HepG2 (cell line): ENCODE measurements around the gene RASSF8.

Source experiments
- CEBPB ChIP-seq: IDR thresholded peaks from 2 replicates; pipeline ENCODE4 v1.6.1; 2011; ENCODE audit warnings: low read depth, low read length, improper control_type of control experiment, borderline replicate concordance
- CENPT ChIP-seq: sonication (generic); formaldehyde crosslinking; IDR thresholded peaks from 2 replicates; pipeline ENCODE4 v1.8.0; 2022; ENCODE audit warnings: low read depth, mild to moderate bottlenecking, moderate library complexity, missing genetic modification reagents
- CREB1 ChIP-seq, 2 experiments: fragments of 450-650 bp in 1 of 2; IDR thresholded peaks; 2 replicates each; pipeline ENCODE4 v1.6.1; 2016 to 2017; ENCODE audit warnings: control low read depth in 1 of 2, mild to moderate bottlenecking in 1 of 2, missing compliant biosample characterization in 1 of 2, missing genetic modification characterization in 1 of 2
- FOXJ3 ChIP-seq: sonication (generic); formaldehyde crosslinking; IDR thresholded peaks from 2 replicates; pipeline ENCODE4 v1.4.0; 2020; ENCODE audit warnings: missing genetic modification reagents, mild to moderate bottlenecking, borderline replicate concordance
- HNF4A ChIP-seq: sonication (generic); formaldehyde crosslinking; IDR thresholded peaks from 2 replicates; pipeline ENCODE4 v1.4.0; 2020; ENCODE audit warnings: missing genetic modification reagents
- HNF4G ChIP-seq, 2 experiments: sonication (generic) in 1 of 2; formaldehyde crosslinking in 1 of 2; IDR thresholded peaks; 2 replicates each; pipeline versions ENCODE4 v1.4.0 to v1.6.1; 2011 to 2020; ENCODE audit warnings: borderline replicate concordance in 2 of 2, low read depth in 2 of 2, mild to moderate bottlenecking in 2 of 2, low read length in 1 of 2, missing genetic modification reagents in 1 of 2, moderate library complexity in 1 of 2
- JARID2 ChIP-seq: sonication (generic); formaldehyde crosslinking; IDR thresholded peaks from 2 replicates; pipeline ENCODE4 v1.8.1; 2023; ENCODE audit warnings: missing genetic modification reagents, inconsistent platforms; ENCODE audit not compliant: insufficient replicate concordance
- MAF1 ChIP-seq: sonication (generic); formaldehyde crosslinking; IDR thresholded peaks from 2 replicates; pipeline ENCODE4 v1.5.0; 2020; ENCODE audit warnings: missing genetic modification reagents, borderline replicate concordance
- MAX ChIP-seq: IDR thresholded peaks from 2 replicates; pipeline ENCODE4 v1.6.1; 2012; ENCODE audit warnings: inconsistent platforms
- MEF2D ChIP-seq: sonication (generic); formaldehyde crosslinking; IDR thresholded peaks from 2 replicates; pipeline ENCODE4 v1.5.1; 2020; ENCODE audit warnings: mild to moderate bottlenecking, missing genetic modification reagents
- POLR2A ChIP-seq, 2 experiments: IDR thresholded peaks; 2 replicates each; pipeline ENCODE4 v1.6.1; 2011; ENCODE audit warnings: low read depth in 2 of 2, low read length in 2 of 2, mild to moderate bottlenecking in 1 of 2, moderate library complexity in 1 of 2; ENCODE audit not compliant: insufficient read depth in 1 of 2
- ZNF704 ChIP-seq: sonication (generic); formaldehyde crosslinking; IDR thresholded peaks from 2 replicates; pipeline ENCODE4 v1.8.1; 2023; ENCODE audit warnings: mild to moderate bottlenecking, inconsistent platforms, moderate library complexity, missing genetic modification reagents, borderline replicate concordance
- TF ChIP-seq, protein P1 (sequence below): sonication (generic); formaldehyde crosslinking; IDR thresholded peaks from 2 replicates; pipeline ENCODE4 v1.5.0; 2020; ENCODE audit warnings: mild to moderate bottlenecking, missing genetic modification reagents, moderate library complexity

- TF ChIP-seq ZNF704 (no peak), CEBPB (no peak), MAF1 (CRISPR knock-in tag) (no peak), HNF4G (IDR thresholded peaks at IDR 0.05; ENCODE audit: borderline replicate concordance, low read depth, low read length) (no peak), HNF4G (CRISPR knock-in tag; IDR thresholded peaks at IDR 0.05; ENCODE audit: borderline replicate concordance, low read depth) (no peak), MAX (no peak), FOXJ3 (CRISPR knock-in tag) (no peak), JARID2 (CRISPR knock-in tag) (no peak), HNF4A (CRISPR knock-in tag) (no peak), POLR2A (IDR thresholded peaks at IDR 0.05; ENCODE audit: insufficient read depth in 1 of 2, low read depth in 2 of 2, low read length in 2 of 2) (no peak), MEF2D (CRISPR knock-in tag) (no peak), CREB1 (IDR thresholded peaks at IDR 0.05) (no peak), CREB1 (CRISPR knock-in tag; IDR thresholded peaks at IDR 0.05) (no peak), CENPT (CRISPR knock-in tag) (no peak)
- TF ChIP-seq, protein P1, sequence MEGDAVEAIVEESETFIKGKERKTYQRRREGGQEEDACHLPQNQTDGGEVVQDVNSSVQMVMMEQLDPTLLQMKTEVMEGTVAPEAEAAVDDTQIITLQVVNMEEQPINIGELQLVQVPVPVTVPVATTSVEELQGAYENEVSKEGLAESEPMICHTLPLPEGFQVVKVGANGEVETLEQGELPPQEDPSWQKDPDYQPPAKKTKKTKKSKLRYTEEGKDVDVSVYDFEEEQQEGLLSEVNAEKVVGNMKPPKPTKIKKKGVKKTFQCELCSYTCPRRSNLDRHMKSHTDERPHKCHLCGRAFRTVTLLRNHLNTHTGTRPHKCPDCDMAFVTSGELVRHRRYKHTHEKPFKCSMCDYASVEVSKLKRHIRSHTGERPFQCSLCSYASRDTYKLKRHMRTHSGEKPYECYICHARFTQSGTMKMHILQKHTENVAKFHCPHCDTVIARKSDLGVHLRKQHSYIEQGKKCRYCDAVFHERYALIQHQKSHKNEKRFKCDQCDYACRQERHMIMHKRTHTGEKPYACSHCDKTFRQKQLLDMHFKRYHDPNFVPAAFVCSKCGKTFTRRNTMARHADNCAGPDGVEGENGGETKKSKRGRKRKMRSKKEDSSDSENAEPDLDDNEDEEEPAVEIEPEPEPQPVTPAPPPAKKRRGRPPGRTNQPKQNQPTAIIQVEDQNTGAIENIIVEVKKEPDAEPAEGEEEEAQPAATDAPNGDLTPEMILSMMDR (CRISPR knock-in tag) = no peak
These were observed 11.6 kb downstream of the RASSF8 start for GRCh38 chr12:25970082-25970481.
